Dendritic cell treated with granulocyte-macrophage colony-stimulating factor and Interleukin-4, amounts not matched to agents 40 ng/mL and 50 ng/mL, for 4 days (primary cell): Measurements from ENCODE around the gene GFI1.
"Not testable (repeated sequence)": the region's sequence is repeated elsewhere in the genome, so short reads cannot be mapped to it uniquely, and the experiment has no call there.

Source experiments
- H3K27ac Mint-ChIP-seq: one replicate; pipeline ENCODE4 v1.8.0; 2022; ENCODE audit warnings: mild to moderate bottlenecking, mixed read lengths
- H3K27me3 Mint-ChIP-seq: one replicate; pipeline ENCODE4 v1.8.0; 2022; ENCODE audit warnings: mild to moderate bottlenecking, mixed read lengths
- H3K36me3 Mint-ChIP-seq: one replicate; pipeline ENCODE4 v1.8.0; 2022; ENCODE audit warnings: low read depth, mixed read lengths
- H3K4me1 Mint-ChIP-seq: one replicate; pipeline ENCODE4 v1.8.0; 2022; ENCODE audit warnings: low read depth, mixed read lengths
- H3K4me3 Mint-ChIP-seq: one replicate; pipeline ENCODE4 v1.8.0; 2022; ENCODE audit warnings: mild to moderate bottlenecking, moderate library complexity, mixed read lengths
- H3K9me3 Mint-ChIP-seq: one replicate; pipeline ENCODE4 v1.8.0; 2022; ENCODE audit warnings: mixed read lengths
- intact Hi-C: fragments of 100-400 bp; cut with micrococcal nuclease; formaldehyde crosslinking; loops from one replicate; pipeline ENCODE4 v1.15.0; 2022

The GFI1 gene

DNA sequence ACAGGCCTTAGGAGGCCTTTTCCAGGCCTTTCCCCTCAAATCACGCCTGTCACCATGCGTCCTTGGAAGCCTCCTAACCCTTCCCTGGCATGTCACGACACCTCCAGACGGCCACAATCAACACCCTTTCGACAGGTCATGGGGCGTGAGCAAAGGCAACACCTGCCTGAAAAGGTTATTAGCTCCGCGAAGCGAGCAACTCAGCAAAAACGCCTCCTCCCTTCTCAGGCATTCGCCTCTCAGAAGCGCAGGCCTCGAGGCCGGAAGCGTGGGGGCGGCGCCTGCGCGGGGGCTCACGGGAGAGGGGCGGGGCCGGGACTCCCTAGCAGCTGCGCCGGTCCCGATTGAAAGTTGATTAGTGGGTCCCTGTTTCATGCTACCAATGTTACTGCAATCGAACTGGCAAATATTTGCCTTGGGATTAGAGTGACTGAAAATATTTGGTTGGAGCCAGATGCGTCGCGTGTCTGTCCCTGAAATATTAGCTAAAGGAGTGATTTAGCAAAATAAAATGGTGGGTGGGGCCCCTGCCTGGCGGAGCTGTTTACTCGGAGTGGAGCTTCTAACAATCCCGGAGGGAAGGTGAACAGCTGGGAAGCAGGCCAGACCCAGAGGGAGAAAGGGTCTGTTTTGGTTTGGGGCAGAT, 44.9 kb downstream of the GFI1 start:
- no peak overlapping the region for H3K4me3 Mint-ChIP-seq
- no peaks in the 10 kb centered on the region for H3K9me3 Mint-ChIP-seq
- no peak overlapping the region for H3K27ac Mint-ChIP-seq
- H3K4me1 Mint-ChIP-seq = peaks cover 14% of the 10 kb centered on the region
- no peaks in the 10 kb centered on the region for H3K27me3 Mint-ChIP-seq
- H3K36me3 Mint-ChIP-seq = no peaks in the 10 kb centered on the region
- intact Hi-C loops = no loop called here

DNA sequence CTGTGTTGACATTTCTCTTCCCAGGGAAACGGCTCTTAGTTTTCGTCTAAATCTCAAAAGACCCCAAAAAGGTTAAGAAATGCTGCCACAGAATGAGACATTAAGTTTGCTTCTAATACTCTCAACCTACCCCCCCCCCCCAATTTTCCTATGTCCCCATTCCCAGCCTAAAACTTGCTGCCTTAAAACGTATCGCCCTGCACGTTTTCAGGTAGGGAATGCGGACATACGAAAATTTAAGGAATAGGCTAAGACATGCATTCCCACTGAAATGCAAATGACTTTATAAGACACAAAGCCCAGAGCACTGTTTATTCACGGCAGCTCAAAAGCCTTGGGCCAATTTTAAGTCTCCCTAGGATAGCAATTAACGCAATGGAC, 45.4 kb downstream of the GFI1 start:
- Mint-ChIP-seq H3K4me1 (peaks cover 9% of the 10 kb centered on the region), H3K9me3 (no peaks in the 10 kb centered on the region), H3K36me3 (no peaks in the 10 kb centered on the region), H3K27ac (no peak overlapping the region), H3K27me3 (no peaks in the 10 kb centered on the region), H3K4me3 (no peak overlapping the region)
- intact Hi-C loops = no loop called here

DNA sequence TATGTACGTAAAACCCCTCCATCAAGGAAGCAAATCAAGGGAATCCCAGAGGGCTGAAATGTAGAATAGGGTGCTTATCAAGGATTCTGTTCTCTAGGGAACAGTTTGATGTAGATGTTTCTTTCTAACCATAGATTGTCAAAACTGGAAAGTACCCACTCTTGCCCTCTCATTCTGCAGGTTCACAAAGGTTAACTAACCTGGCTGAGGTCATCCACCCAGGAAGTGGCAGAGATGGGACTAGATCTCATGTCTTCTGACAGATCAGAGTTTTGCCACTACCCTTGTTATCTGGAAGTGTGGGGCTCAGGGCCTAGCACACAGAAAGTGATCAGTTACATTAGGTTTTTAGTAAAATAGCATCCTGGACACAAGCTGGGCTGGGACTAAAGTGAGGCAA, 47.4 kb downstream of the GFI1 start:
- Mint-ChIP-seq H3K4me1 (peaks cover 4% of the 10 kb centered on the region), H3K9me3 (peaks cover 11% of the 10 kb centered on the region), H3K27me3 (no peaks in the 10 kb centered on the region), H3K4me3 (no peak overlapping the region), H3K27ac (no peak overlapping the region), H3K36me3 (no peaks in the 10 kb centered on the region)
- intact Hi-C loops = no loop called here

DNA sequence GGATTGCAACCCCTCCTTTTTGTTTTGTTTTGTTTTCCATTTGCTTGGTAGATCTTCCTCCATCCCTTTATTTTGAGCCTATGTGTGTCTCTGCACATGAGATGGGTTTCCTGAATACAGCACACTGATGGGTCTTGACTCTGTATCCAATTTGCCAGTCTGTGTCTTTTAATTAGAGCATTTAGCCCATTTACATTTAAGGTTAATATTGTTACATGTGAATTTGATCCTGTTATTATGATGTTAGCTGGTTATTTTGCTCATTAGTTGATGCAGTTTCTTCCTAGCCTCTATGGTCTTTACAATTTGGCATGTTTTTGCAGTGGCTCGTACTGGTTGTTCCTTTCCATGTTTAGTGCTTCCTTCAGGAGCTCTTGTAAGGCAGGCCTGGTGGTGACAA, 52.2 kb downstream of the GFI1 start:
- intact Hi-C loops, H3K27me3 Mint-ChIP-seq, H3K27ac Mint-ChIP-seq, H3K4me1 Mint-ChIP-seq, H3K4me3 Mint-ChIP-seq, H3K36me3 Mint-ChIP-seq: not testable (repeated sequence)
- H3K9me3 Mint-ChIP-seq = peaks cover 11% of the 10 kb centered on the region

DNA sequence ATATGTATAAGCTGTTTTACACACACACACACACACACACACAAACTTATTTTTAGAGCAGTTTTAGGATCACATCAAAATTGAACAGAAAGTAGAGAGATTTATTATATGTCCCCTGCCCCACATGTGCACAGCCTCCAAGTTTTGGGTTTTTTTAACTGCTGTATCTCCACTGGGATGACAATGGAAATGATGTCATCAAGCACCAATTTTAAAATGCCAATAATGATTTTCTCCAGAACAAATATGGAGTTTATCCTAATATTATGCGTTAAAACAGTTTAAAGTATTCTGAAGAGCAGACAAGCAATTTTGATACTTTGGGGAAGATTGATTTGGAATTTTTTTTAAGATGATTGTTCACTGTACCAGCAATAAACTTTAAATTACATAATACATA, 56.7 kb downstream of the GFI1 start:
- Mint-ChIP-seq H3K27me3 (no peaks in the 10 kb centered on the region), H3K36me3 (no peaks in the 10 kb centered on the region), H3K9me3 (peaks cover under 1% of the 10 kb centered on the region), H3K4me3 (no peak overlapping the region), H3K27ac (no peak overlapping the region), H3K4me1 (no peaks in the 10 kb centered on the region)
- intact Hi-C loops = no loop called here

DNA sequence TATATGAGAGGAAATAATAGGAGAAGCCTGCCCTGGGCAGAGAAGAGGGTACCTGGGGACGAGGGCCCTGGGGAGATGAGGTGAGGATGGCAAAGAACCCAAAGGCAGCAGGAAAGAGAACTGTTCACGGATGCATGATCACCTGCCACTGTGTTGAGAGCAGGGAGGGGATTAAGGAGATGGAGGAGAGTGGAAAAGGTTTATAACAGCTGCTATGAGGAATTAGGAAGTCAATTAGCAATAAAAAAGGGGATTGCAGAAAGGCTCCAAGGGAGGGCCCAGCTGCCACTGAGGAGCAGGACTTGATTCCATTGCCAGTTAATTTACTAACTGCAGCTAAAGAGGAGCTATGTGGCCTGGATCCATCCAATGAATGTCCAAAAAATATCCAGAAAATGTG, 61.1 kb downstream of the GFI1 start:
- Mint-ChIP-seq H3K27ac (no peak overlapping the region), H3K4me1 (peaks cover 12% of the 10 kb centered on the region), H3K4me3 (no peak overlapping the region), H3K27me3 (peaks cover 1% of the 10 kb centered on the region), H3K36me3 (no peaks in the 10 kb centered on the region), H3K9me3 (no peaks in the 10 kb centered on the region)
- intact Hi-C loops = no loop called here
